H9 (cell line): ENCODE results near the gene ERCC5. TPM values are rescaled to one million over a fixed set of nuclear protein-coding genes. Genes with fewer than 3 reads are reported as not detected.

Experiments used
- DNase-seq: peaks from one replicate; pipeline ENCODE4 v3.0.0-alpha.2; 2017
- H2AFZ ChIP-seq: one replicate; pipeline ENCODE4 v1.6.1; 2013; ENCODE audit warnings: mild to moderate bottlenecking, low read length, control low read depth, moderate library complexity
- H2AK5ac ChIP-seq: 2 replicates; pipeline ENCODE4 v1.6.1; 2013; ENCODE audit warnings: low read length, control low read depth, mixed read lengths; ENCODE audit not compliant: insufficient read length
- H2BK120ac ChIP-seq: one replicate; pipeline ENCODE4 v1.6.1; 2013; ENCODE audit warnings: low read depth, mild to moderate bottlenecking, low read length, control low read depth, inconsistent platforms; ENCODE audit not compliant: poor library complexity, severe bottlenecking
- H2BK12ac ChIP-seq: 2 replicates; pipeline ENCODE4 v1.6.1; 2013; ENCODE audit warnings: low read length, control low read depth, mixed read lengths, low read depth; ENCODE audit not compliant: insufficient read length
- H2BK15ac ChIP-seq: 2 replicates; pipeline ENCODE4 v1.6.1; 2013; ENCODE audit warnings: low read depth, low read length, control low read depth
- H2BK20ac ChIP-seq: one replicate; pipeline ENCODE4 v1.6.1; 2013; ENCODE audit warnings: low read depth, mild to moderate bottlenecking, low read length, control low read depth, inconsistent platforms; ENCODE audit not compliant: poor library complexity, severe bottlenecking
- H2BK5ac ChIP-seq: 2 replicates; pipeline ENCODE4 v1.6.1; 2013; ENCODE audit warnings: low read length, control low read depth, mixed read lengths; ENCODE audit not compliant: insufficient read length
- H3K14ac ChIP-seq: 2 replicates; pipeline ENCODE4 v1.6.1; 2013; ENCODE audit warnings: low read length, control low read depth; ENCODE audit not compliant: insufficient read depth
- H3K18ac ChIP-seq: 2 replicates; pipeline ENCODE4 v1.6.1; 2013; ENCODE audit warnings: low read depth, mild to moderate bottlenecking, mixed read lengths, low read length, control low read depth; ENCODE audit not compliant: insufficient read length
- H3K23ac ChIP-seq: 2 replicates; pipeline ENCODE4 v1.6.1; 2013; ENCODE audit warnings: low read length, control low read depth, mixed read lengths, low read depth; ENCODE audit not compliant: insufficient read length
- H3K23me2 ChIP-seq: 2 replicates; pipeline ENCODE4 v1.6.1; 2013; ENCODE audit warnings: low read depth, mild to moderate bottlenecking, mixed read lengths, low read length, control low read depth; ENCODE audit not compliant: insufficient read length, poor library complexity, severe bottlenecking
- H3K27ac ChIP-seq: 2 replicates; pipeline ENCODE4 v1.5.1; 2013; ENCODE audit warnings: low read length, control low read depth, mixed read lengths, low read depth; ENCODE audit not compliant: insufficient read length
- H3K27me3 ChIP-seq: 2 replicates; pipeline ENCODE4 v1.6.1; 2013; ENCODE audit warnings: low read length, control low read depth, inconsistent platforms; ENCODE audit not compliant: insufficient read depth
- H3K4ac ChIP-seq: 2 replicates; pipeline ENCODE4 v1.6.1; 2013; ENCODE audit warnings: low read depth, mild to moderate bottlenecking, control low read depth, inconsistent platforms, low read length, moderate library complexity
- H3K4me1 ChIP-seq: 2 replicates; pipeline ENCODE4 v1.6.1; 2013; ENCODE audit warnings: low read length, control low read depth, inconsistent platforms; ENCODE audit not compliant: insufficient read depth
- H3K4me2 ChIP-seq: 2 replicates; pipeline ENCODE4 v1.6.1; 2013; ENCODE audit warnings: low read length, control low read depth, mixed read lengths; ENCODE audit not compliant: insufficient read length, insufficient read depth
- H3K56ac ChIP-seq: 2 replicates; pipeline ENCODE4 v1.6.1; 2013; ENCODE audit warnings: low read depth, mild to moderate bottlenecking, mixed read lengths, low read length, control low read depth; ENCODE audit not compliant: insufficient read length
- H3K79me1 ChIP-seq: 2 replicates; pipeline ENCODE4 v1.6.1; 2013; ENCODE audit warnings: low read depth, mild to moderate bottlenecking, moderate library complexity, low read length, control low read depth, inconsistent platforms; ENCODE audit not compliant: insufficient read depth, poor library complexity, severe bottlenecking
- H3K79me2 ChIP-seq: 2 replicates; pipeline ENCODE4 v1.6.1; 2013; ENCODE audit warnings: low read length, control low read depth, inconsistent platforms; ENCODE audit not compliant: insufficient read depth
- H3K9ac ChIP-seq: 2 replicates; pipeline ENCODE4 v1.6.1; 2013; ENCODE audit warnings: low read length, control low read depth, mixed read lengths; ENCODE audit not compliant: insufficient read length; ENCODE audit errors: extremely low read depth
- H3K9me3 ChIP-seq: one replicate; pipeline ENCODE4 v1.6.1; 2013; ENCODE audit warnings: low read depth, low read length, inconsistent platforms; ENCODE audit not compliant: control insufficient read depth
- H3T11ph ChIP-seq: one replicate; pipeline ENCODE4 v1.6.1; 2013; ENCODE audit warnings: mild to moderate bottlenecking, low read length, control low read depth, inconsistent platforms
- H4K20me1 ChIP-seq: one replicate; pipeline ENCODE4 v1.6.1; 2013; ENCODE audit not compliant: control insufficient read depth, insufficient read length, insufficient read depth
- H4K5ac ChIP-seq: 2 replicates; pipeline ENCODE4 v1.6.1; 2013; ENCODE audit warnings: low read depth, mild to moderate bottlenecking, mixed read lengths, low read length, control low read depth; ENCODE audit not compliant: insufficient read length
- H4K8ac ChIP-seq: replicated peaks from 2 replicates; pipeline ENCODE4 v1.6.1; 2013; ENCODE audit warnings: low read length, control low read depth, mixed read lengths, low read depth; ENCODE audit not compliant: insufficient read length
- H4K91ac ChIP-seq: 2 replicates; pipeline ENCODE4 v1.6.1; 2013; ENCODE audit warnings: low read depth, mild to moderate bottlenecking, moderate library complexity, mixed read lengths, low read length, control low read depth; ENCODE audit not compliant: insufficient read length
- H3K27ac Mint-ChIP-seq, 3 experiments: 2 replicates in 2 of 3; 3 replicates in 1 of 3; pipeline ENCODE4 v1.8.0; 2020 to 2021; ENCODE audit warnings: mixed read lengths in 3 of 3, mild to moderate bottlenecking in 1 of 3, moderate library complexity in 1 of 3
- H3K27me3 Mint-ChIP-seq: 2 replicates; pipeline ENCODE4 v1.8.0; 2021; ENCODE audit warnings: low read depth, mild to moderate bottlenecking, moderate library complexity, mixed read lengths
- H3K36me3 Mint-ChIP-seq, 3 experiments: 2 replicates in 2 of 3; 3 replicates in 1 of 3; pipeline ENCODE4 v1.8.0; 2020 to 2021; ENCODE audit warnings: low read depth in 3 of 3, mixed read lengths in 3 of 3; ENCODE audit not compliant: insufficient read depth in 1 of 3
- H3K4me1 Mint-ChIP-seq, 2 experiments: 2 replicates each; pipeline ENCODE4 v1.8.0; 2020; ENCODE audit warnings: mixed read lengths in 2 of 2
- H3K4me3 Mint-ChIP-seq, 2 experiments: 2 replicates in 1 of 2; 3 replicates in 1 of 2; pipeline ENCODE4 v1.8.0; 2020 to 2021; ENCODE audit warnings: mild to moderate bottlenecking in 2 of 2, mixed read lengths in 2 of 2, moderate library complexity in 1 of 2
- H3K9me3 Mint-ChIP-seq, 2 experiments: 2 replicates in 1 of 2; 3 replicates in 1 of 2; pipeline ENCODE4 v1.8.0; 2020; ENCODE audit warnings: mild to moderate bottlenecking in 2 of 2, mixed read lengths in 2 of 2, moderate library complexity in 1 of 2
- WGBS: extraction: QIAGEN DNeasy Blood & Tissue Kit; methylation state at CpG from one replicate; pipeline ENCODE4 v1.1.7; 2013; ENCODE audit warnings: missing lambda C conversion rate, low lambda C conversion rate, mixed read lengths; ENCODE audit not compliant: insufficient read length; ENCODE audit errors: extremely low coverage; 5-methylcytosine and 5-hydroxymethylcytosine counted together
- total RNA-seq: library from RNA; stranded (reverse); gene quantifications from 2 replicates; pipeline ENCODE4 v1.2.1, GENCODE V29; 2021
- TF ChIP-seq, protein P1 (sequence below): fragments of 200-600 bp; sonication (generic); conservative IDR thresholded peaks from 3 replicates; pipeline ENCODE4 v1.8.0; 2021; ENCODE audit warnings: antibody characterized with exemption, mild to moderate bottlenecking

ERCC5 gene
- total RNA-seq, 1 experiment from 2014 or later, result 26.8 TPM

DNA sequence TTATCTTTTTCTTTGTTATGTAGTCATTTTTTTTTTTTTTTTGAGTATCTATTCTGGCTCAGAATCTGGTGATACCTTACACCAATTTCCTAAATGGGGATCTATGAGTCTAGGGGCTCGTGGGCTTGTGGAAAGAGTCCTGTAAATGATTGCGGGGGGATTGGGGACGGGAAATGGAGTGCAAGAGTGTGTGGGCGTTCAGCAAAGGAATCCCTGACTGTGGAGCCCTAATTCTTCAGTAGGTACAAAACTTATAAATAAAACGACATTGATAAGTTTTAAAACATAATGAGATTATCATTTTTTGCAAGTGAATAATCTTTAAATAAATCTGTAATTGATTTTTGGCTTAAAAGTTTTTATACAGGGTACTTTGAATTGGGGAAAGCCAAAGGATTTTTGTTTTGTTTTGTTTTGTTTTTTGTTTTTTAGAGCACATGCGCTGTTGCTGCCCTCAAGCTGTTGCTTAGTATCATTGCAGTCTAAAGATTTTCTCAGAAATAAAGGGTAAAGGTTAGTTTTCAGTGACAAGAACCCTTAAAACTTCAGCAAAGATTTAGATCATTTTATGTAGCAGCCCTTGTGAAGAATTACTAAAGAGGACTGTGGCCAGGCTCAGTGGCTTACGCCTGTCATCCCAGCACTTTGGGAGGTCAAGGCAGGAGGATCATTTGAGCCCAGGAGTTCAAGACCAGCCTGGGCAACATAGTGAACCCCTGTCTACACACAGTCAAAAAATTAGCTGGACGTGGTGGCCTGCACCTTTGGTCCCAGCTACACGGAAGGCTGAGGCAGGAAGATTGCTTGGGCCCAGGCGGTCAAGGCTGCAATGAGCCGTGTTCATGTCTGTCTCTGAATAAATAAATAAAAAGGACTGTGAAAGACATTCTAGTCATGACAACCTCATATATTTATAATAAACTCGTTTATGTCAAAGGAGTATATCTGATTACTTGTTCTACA lies 1.7 kb downstream of the ERCC5 start:
- Histone ChIP-seq H2BK12ac (no peak overlapping the region), H2BK20ac (no peak overlapping the region), H3K27me3 (no peaks in the 10 kb centered on the region), H3K56ac (no peak overlapping the region), H4K8ac (no peak overlapping the region), H3K18ac (no peak overlapping the region), H3K23me2 (peaks cover 7% of the 10 kb centered on the region), H4K5ac (no peak overlapping the region), H2AK5ac (no peak overlapping the region), H3K27ac (no peak overlapping the region), H3K79me1 (no peaks in the 10 kb centered on the region), H2BK5ac (no peak overlapping the region), H4K91ac (no peak overlapping the region), H3K9ac (no peak overlapping the region), H3K14ac (no peak overlapping the region), H2BK15ac (no peak overlapping the region), H3K23ac (no peak overlapping the region), H3K4ac (no peak overlapping the region), H3K9me3 (no peaks in the 10 kb centered on the region), H4K20me1 (no peaks in the 10 kb centered on the region), H2BK120ac (no peak overlapping the region), H2AFZ (peak overlapping the region; percentile 52), H3K79me2 (peaks cover 2% of the 10 kb centered on the region; the same call in 1 of the 2 replicates), H3K4me2 (peak overlapping the region; percentile 98), H3T11ph (no peak overlapping the region), H3K4me1 (no peaks in the 10 kb centered on the region; the same call in 1 of the 2 replicates)
- WGBS, result no CpG with 5 or more reads among the region's 12 CpGs
- no peak for DNase-seq
- TF ChIP-seq, protein P1, sequence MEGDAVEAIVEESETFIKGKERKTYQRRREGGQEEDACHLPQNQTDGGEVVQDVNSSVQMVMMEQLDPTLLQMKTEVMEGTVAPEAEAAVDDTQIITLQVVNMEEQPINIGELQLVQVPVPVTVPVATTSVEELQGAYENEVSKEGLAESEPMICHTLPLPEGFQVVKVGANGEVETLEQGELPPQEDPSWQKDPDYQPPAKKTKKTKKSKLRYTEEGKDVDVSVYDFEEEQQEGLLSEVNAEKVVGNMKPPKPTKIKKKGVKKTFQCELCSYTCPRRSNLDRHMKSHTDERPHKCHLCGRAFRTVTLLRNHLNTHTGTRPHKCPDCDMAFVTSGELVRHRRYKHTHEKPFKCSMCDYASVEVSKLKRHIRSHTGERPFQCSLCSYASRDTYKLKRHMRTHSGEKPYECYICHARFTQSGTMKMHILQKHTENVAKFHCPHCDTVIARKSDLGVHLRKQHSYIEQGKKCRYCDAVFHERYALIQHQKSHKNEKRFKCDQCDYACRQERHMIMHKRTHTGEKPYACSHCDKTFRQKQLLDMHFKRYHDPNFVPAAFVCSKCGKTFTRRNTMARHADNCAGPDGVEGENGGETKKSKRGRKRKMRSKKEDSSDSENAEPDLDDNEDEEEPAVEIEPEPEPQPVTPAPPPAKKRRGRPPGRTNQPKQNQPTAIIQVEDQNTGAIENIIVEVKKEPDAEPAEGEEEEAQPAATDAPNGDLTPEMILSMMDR, result peak; percentile 74
- H3K27ac Mint-ChIP-seq, result 0 out of 7 replicates have a peak overlapping the region, but pooled peaks of 1 of the 3 experiments have one; percentile 39
- no peaks in the 10 kb centered on the region for H3K36me3 Mint-ChIP-seq
- peak overlapping the region; percentile 92 to 96 for H3K4me3 Mint-ChIP-seq
- no peaks in the 10 kb centered on the region for H3K9me3 Mint-ChIP-seq
- H3K27me3 Mint-ChIP-seq, result no peaks in the 10 kb centered on the region
- peaks cover 11 to 14% of the 10 kb centered on the region in 2 experiments for H3K4me1 Mint-ChIP-seq
